ENCODE results near the gene PRKCA.

DNA sequence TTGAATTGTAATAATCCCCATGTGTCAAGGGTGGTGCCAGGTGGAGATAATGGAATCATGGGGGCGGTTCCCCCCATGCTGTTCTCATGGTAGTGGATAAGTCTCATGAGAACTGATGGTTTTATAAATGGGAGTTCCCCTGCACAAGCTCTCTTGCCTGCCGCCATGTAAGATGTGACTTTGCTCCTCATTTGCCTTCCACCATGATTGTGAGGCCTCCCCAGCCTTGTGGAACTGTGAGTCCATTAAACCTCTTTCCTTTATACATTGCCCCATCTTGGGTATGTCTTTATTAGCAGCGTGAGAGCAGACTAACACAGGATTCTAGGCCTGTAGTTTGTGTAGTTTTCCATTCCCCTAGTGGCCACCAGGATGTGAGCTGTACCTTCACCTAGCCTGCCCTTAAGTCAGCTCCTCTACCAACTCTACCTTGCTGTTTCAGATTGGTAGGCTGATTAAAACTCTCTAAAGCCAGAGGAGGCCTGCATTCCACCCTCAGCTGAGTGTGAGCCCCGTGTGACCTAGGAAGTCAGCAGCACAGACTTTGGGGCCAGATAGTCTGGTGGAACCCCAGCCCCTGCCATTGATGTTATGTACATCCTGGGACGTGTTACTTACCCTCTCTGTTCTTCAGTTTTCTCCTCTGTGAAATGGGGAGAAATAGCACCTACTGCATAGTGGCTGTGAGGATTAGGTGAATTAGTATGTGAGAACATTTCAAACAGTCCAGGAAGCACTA lies 280.1 kb downstream of the PRKCA start:
- TF ChIP-seq, protein P1, sequence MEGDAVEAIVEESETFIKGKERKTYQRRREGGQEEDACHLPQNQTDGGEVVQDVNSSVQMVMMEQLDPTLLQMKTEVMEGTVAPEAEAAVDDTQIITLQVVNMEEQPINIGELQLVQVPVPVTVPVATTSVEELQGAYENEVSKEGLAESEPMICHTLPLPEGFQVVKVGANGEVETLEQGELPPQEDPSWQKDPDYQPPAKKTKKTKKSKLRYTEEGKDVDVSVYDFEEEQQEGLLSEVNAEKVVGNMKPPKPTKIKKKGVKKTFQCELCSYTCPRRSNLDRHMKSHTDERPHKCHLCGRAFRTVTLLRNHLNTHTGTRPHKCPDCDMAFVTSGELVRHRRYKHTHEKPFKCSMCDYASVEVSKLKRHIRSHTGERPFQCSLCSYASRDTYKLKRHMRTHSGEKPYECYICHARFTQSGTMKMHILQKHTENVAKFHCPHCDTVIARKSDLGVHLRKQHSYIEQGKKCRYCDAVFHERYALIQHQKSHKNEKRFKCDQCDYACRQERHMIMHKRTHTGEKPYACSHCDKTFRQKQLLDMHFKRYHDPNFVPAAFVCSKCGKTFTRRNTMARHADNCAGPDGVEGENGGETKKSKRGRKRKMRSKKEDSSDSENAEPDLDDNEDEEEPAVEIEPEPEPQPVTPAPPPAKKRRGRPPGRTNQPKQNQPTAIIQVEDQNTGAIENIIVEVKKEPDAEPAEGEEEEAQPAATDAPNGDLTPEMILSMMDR (IDR thresholded peaks at IDR 0.05; ENCODE audit: low read depth, low read length): no peak
- TF ChIP-seq POLR2A (IDR thresholded peaks at IDR 0.05; ENCODE audit: extremely low read depth, insufficient read length) (no peak), MYC (IDR thresholded peaks at IDR 0.05; ENCODE audit: low read depth, low read length) (no peak)

Measured in NB4 (cell line).